K562 (cell line): ENCODE data around the gene RANBP3. TPM values are rescaled to one million over a fixed set of nuclear protein-coding genes. Genes with fewer than 3 reads are reported as not detected.

Source experiments
- ATAC-seq: fragments of 200-7000 bp; cut with Tn5 transposase; 3 replicates; pipeline ENCODE4 v1.9.1; 2020; ENCODE audit warnings: moderate library complexity
- BruUV-seq: library from RNA; stranded (reverse); fragments of 400-500 nt; replicated peaks from 2 replicates; lab custom pipeline; 2021; lab: Mats Ljungman, UMichigan
- CTCF ChIA-PET: fragments of 300-600 bp; formaldehyde crosslinking; extraction: SDS; loops from one replicate; lab custom pipeline; 2021; ENCODE audit warnings: low intra/inter-chr PET ratio; lab: Yijun Ruan, JAX
- POLR2A ChIA-PET: fragments of 300-600, 350-650 bp; sonication (Branson Sonifier 250); formaldehyde crosslinking; extraction: SDS; loops from one replicate; lab custom pipeline; 2021; ENCODE audit warnings: antibody characterized with exemption, inconsistent platforms; lab: Yijun Ruan, JAX
- DNase-seq, 4 experiments: peaks; one replicate each; pipeline versions ENCODE4 v3.0.0 to v3.0.0-alpha.2; 2011 to 2018; ENCODE audit warnings: low spot score in 3 of 4, mixed read lengths in 3 of 4; ENCODE audit errors: extremely low read depth in 1 of 4
- FAIRE-seq: peaks from 2 replicates; lab custom pipeline; 2011; peaks lifted over from hg19 to GRCh38; lab: Jason Lieb, UNC
- H2AFZ ChIP-seq: 2 replicates; pipeline ENCODE4 v1.6.0; 2011; ENCODE audit warnings: low read depth, low read length, control low read depth, inconsistent platforms
- H3K27ac ChIP-seq: fragments of 200-600 bp; 3 replicates; pipeline ENCODE4 v1.8.0; 2011; ENCODE audit warnings: low read depth, mild to moderate bottlenecking, control low read depth, inconsistent platforms, low read length, moderate library complexity, mixed read lengths; ENCODE audit errors: extremely low read depth
- H3K27me3 ChIP-seq, 2 experiments: fragments of 300-600 bp in 1 of 2; 2 replicates in 1 of 2; 3 replicates in 1 of 2; pipeline versions ENCODE4 v1.6.0 to v1.8.0; 2011; ENCODE audit warnings: inconsistent platforms in 2 of 2, low read length in 2 of 2, mild to moderate bottlenecking in 1 of 2, mixed read lengths in 1 of 2, moderate library complexity in 1 of 2; ENCODE audit not compliant: control insufficient read depth in 2 of 2, insufficient read depth in 2 of 2
- H3K36me3 ChIP-seq: fragments of 300-600 bp; 3 replicates; pipeline ENCODE4 v1.8.0; 2011; ENCODE audit warnings: mild to moderate bottlenecking, low read length, inconsistent platforms; ENCODE audit not compliant: control insufficient read depth, insufficient read depth
- H3K4me1 ChIP-seq, 2 experiments: fragments of 200-600 bp in 1 of 2; replicated peaks in 1 of 2; 2 replicates in 1 of 2; 3 replicates in 1 of 2; pipeline versions ENCODE4 v1.5.1 to v1.8.0; 2011; ENCODE audit warnings: inconsistent platforms in 2 of 2, low read length in 2 of 2, mild to moderate bottlenecking in 1 of 2, mixed read lengths in 1 of 2, moderate library complexity in 1 of 2; ENCODE audit not compliant: control insufficient read depth in 2 of 2, insufficient read depth in 2 of 2
- H3K4me2 ChIP-seq: 2 replicates; pipeline ENCODE4 v1.6.1; 2011; ENCODE audit warnings: low read length, control low read depth, inconsistent platforms, mixed read lengths; ENCODE audit not compliant: insufficient read depth
- H3K4me3 ChIP-seq: fragments of 200-600 bp; sonication (generic), shearing (Covaris generic); 2 replicates; pipeline ENCODE4 v1.5.1; 2016; ENCODE audit warnings: control low read depth, inconsistent platforms
- H3K79me2 ChIP-seq: fragments of 200-600 bp; 3 replicates; pipeline ENCODE4 v1.8.0; 2011; ENCODE audit warnings: low read length, inconsistent platforms; ENCODE audit not compliant: control insufficient read depth, insufficient read depth
- H3K9ac ChIP-seq, 2 experiments: 2 replicates each; pipeline versions ENCODE4 v1.6.0 to v1.6.1; 2011; ENCODE audit warnings: low read depth in 2 of 2, low read length in 2 of 2, control low read depth in 1 of 2, inconsistent platforms in 1 of 2, mild to moderate bottlenecking in 1 of 2, mixed read lengths in 1 of 2; ENCODE audit not compliant: insufficient read depth in 1 of 2
- H3K9me1 ChIP-seq: one replicate; pipeline ENCODE4 v1.6.0; 2011; ENCODE audit warnings: inconsistent platforms, mild to moderate bottlenecking, low read length, moderate library complexity; ENCODE audit not compliant: control insufficient read depth, insufficient read depth
- H3K9me3 ChIP-seq: replicated peaks from 2 replicates; pipeline ENCODE4 v1.5.1; 2011; ENCODE audit warnings: low read depth, low read length, inconsistent platforms; ENCODE audit not compliant: control insufficient read depth, insufficient read depth
- H4K20me1 ChIP-seq: replicated peaks from 2 replicates; pipeline ENCODE4 v1.6.1; 2011; ENCODE audit warnings: low read length, inconsistent platforms, mixed read lengths; ENCODE audit not compliant: control insufficient read depth, insufficient read depth
- POLR3A ChIP-seq: IDR thresholded peaks from 2 replicates; pipeline ENCODE4 v1.6.1; 2011; ENCODE audit warnings: borderline replicate concordance, mild to moderate bottlenecking, moderate library complexity; ENCODE audit not compliant: insufficient read length, insufficient read depth; ENCODE audit errors: extremely low read depth
- TCF7L2 ChIP-seq: fragments of 150-350 bp; IDR thresholded peaks from 2 replicates; pipeline ENCODE4 v1.6.1; 2016; ENCODE audit warnings: low read depth, mild to moderate bottlenecking, low read length, moderate library complexity
- TOE1 ChIP-seq, 2 experiments: fragments of 450-650 bp in 1 of 2; sonication (generic) in 1 of 2; formaldehyde crosslinking in 1 of 2; IDR thresholded peaks; 2 replicates each; pipeline versions ENCODE4 v1.7.1 to v1.8.0; 2016 to 2022; ENCODE audit warnings: borderline replicate concordance in 2 of 2, mild to moderate bottlenecking in 2 of 2, antibody characterized with exemption in 1 of 2, inconsistent platforms in 1 of 2, low read depth in 1 of 2, missing genetic modification reagents in 1 of 2, moderate library complexity in 1 of 2
- ZNF583 ChIP-seq: fragments of 250-450 bp; sonication (Bioruptor Pico); IDR thresholded peaks from 2 replicates; pipeline ENCODE4 v1.4.0; 2020
- WGBS: fragments of 100-300 bp; shearing (Covaris generic); methylation state at CpG from one replicate; pipeline ENCODE4 v1.1.6; 2016; ENCODE audit warnings: low coverage, mixed read lengths; ENCODE audit not compliant: insufficient coverage; ENCODE audit errors: missing lambda C conversion rate; 5-methylcytosine and 5-hydroxymethylcytosine counted together
- in situ Hi-C: fragments of 300-500 bp; cut with MboI; formaldehyde crosslinking; loops from 4 replicates; pipeline ENCODE4 v1.15.0; 2018; ENCODE audit warnings: inconsistent platforms, mixed read lengths
- intact Hi-C: fragments of 100-400 bp; cut with micrococcal nuclease; formaldehyde crosslinking; loops from 2 replicates; pipeline ENCODE4 v1.14.2; 2022
- polyA plus RNA-seq, 8 experiments: library from polyadenylated mRNA; depleted of rRNA in 4 of 8; stranded (reverse) in 5 of 8; unstranded in 3 of 8; fragments of >200 nt; fragmentation: Nextera tagmentation in 2 of 8; fragmentation: Illumina TruSeq in 1 of 8; extraction: Ambion mirVana in 2 of 8; extraction: Trizol in 1 of 8; gene quantifications; 2 replicates each; pipeline versions ENCODE4 v1.2.1 to v1.2.3, GENCODE V29; 2011 to 2014; ENCODE audit warnings: inconsistent platforms in 1 of 8, missing spikeins in 1 of 8
- total RNA-seq, 7 experiments: library from RNA; depleted of rRNA in 6 of 7; stranded (reverse); fragments of >200 nt in 6 of 7; fragmentation: Illumina TruSeq in 2 of 7; extraction: Trizol in 2 of 7; gene quantifications; 2 replicates each; pipeline versions ENCODE4 v1.2.1 to v1.2.3, GENCODE V29; 2011 to 2021; ENCODE audit warnings: low replicate concordance in 1 of 7

The RANBP3 gene
- total and polyA plus RNA-seq, 9 of the 15 experiments (the other 6 are each of a cell fraction or from before 2014, with no cell fraction given), result 0.90 to 95.1 (median 63.2) TPM

GRCh38 chr19:5948752-5949564 lies 29.0 kb downstream of the RANBP3 start:
- 91% methylated on average over 13 of the region's 13 CpGs for WGBS
- no TSS peak for BruUV-seq
- no peak overlapping the region for H3K27ac ChIP-seq
- H3K9ac ChIP-seq, result no peak overlapping the region; a peak in 1 of 4 replicates
- TF ChIP-seq POLR3A (no peak), TCF7L2 (no peak), ZNF583 (CRISPR knock-in tag) (no peak), TOE1 (IDR thresholded peaks at IDR 0.05; ENCODE audit: borderline replicate concordance) (no peak), TOE1 (CRISPR knock-in tag; IDR thresholded peaks at IDR 0.05; ENCODE audit: borderline replicate concordance, low read depth) (no peak)
- H3K4me1 ChIP-seq, result peaks cover 18 to 26% of the 10 kb centered on the region in 2 experiments
- FAIRE-seq, result peak; percentile 52
- H4K20me1 ChIP-seq, result peaks cover 25% of the 10 kb centered on the region; the same call in 1 of the 2 replicates
- H3K36me3 ChIP-seq, result peaks cover 65% of the 10 kb centered on the region
- no peaks in the 10 kb centered on the region for H3K27me3 ChIP-seq
- no peak overlapping the region for H2AFZ ChIP-seq
- no peaks in the 10 kb centered on the region for H3K9me3 ChIP-seq
- CTCF ChIA-PET, result no interaction called here
- no peak overlapping the region for H3K4me3 ChIP-seq
- no peak for ATAC-seq
- peaks cover 92% of the 10 kb centered on the region for H3K79me2 ChIP-seq
- in situ Hi-C loops (no loop called here), intact Hi-C loops (no loop called here)
- H3K4me2 ChIP-seq, result no peak overlapping the region
- POLR2A ChIA-PET, result interaction anchor here (0.6 to 1.5 kb wide), 5 partner anchors 8 to 271 kb away, joined by 3 to 8 read pairs (median 3); partner anchors contain the start of genes DUS3L and RPL36
- DNase-seq, result no peak
- H3K9me1 ChIP-seq, result peaks cover 10% of the 10 kb centered on the region
